BJ (cell line): Measurements from ENCODE around the gene DNMT1. TPM values are rescaled to one million over a fixed set of nuclear protein-coding genes. Genes with fewer than 3 reads are reported as not detected.

Experiments
- CTCF ChIA-PET: fragments of 350-600 bp; formaldehyde crosslinking; extraction: SDS; loops from one replicate; lab custom pipeline; 2021; ENCODE audit warnings: antibody characterized with exemption, inconsistent platforms; lab: Yijun Ruan, JAX
- POLR2A ChIA-PET: fragments of 300-600 bp; sonication (Branson Sonifier 250); formaldehyde crosslinking; extraction: SDS; loops from one replicate; lab custom pipeline; 2021; ENCODE audit warnings: antibody characterized with exemption; lab: Charles Lee
- DNase-seq: peaks from one replicate; pipeline ENCODE4 v3.0.0-alpha.2; 2011; ENCODE audit warnings: low read depth
- H3K27me3 ChIP-seq: 2 replicates; pipeline ENCODE4 v1.6.0; 2011; ENCODE audit warnings: low read length; ENCODE audit not compliant: control insufficient read depth, insufficient read depth
- H3K36me3 ChIP-seq: 2 replicates; pipeline ENCODE4 v1.5.1; 2011; ENCODE audit warnings: low read length; ENCODE audit not compliant: control insufficient read depth, insufficient read depth
- H3K4me3 ChIP-seq: 2 replicates; pipeline ENCODE4 v1.5.1; 2011; ENCODE audit warnings: low read depth, mild to moderate bottlenecking, control low read depth, low read length
- polyA plus RNA-seq: library from polyadenylated mRNA; depleted of rRNA; stranded (reverse); fragments of >200 nt; gene quantifications from 2 replicates; pipeline ENCODE4 v1.2.3, GENCODE V29; 2011
- TF ChIP-seq, protein P1 (sequence below): IDR thresholded peaks from 2 replicates; pipeline ENCODE4 v1.5.1; 2011; ENCODE audit warnings: low read depth, mild to moderate bottlenecking, control low read depth, inconsistent platforms, low read length, moderate library complexity; ENCODE audit not compliant: insufficient read depth

The DNMT1 gene
- polyA plus RNA-seq, 1 experiment, result 31.5 TPM

DNA sequence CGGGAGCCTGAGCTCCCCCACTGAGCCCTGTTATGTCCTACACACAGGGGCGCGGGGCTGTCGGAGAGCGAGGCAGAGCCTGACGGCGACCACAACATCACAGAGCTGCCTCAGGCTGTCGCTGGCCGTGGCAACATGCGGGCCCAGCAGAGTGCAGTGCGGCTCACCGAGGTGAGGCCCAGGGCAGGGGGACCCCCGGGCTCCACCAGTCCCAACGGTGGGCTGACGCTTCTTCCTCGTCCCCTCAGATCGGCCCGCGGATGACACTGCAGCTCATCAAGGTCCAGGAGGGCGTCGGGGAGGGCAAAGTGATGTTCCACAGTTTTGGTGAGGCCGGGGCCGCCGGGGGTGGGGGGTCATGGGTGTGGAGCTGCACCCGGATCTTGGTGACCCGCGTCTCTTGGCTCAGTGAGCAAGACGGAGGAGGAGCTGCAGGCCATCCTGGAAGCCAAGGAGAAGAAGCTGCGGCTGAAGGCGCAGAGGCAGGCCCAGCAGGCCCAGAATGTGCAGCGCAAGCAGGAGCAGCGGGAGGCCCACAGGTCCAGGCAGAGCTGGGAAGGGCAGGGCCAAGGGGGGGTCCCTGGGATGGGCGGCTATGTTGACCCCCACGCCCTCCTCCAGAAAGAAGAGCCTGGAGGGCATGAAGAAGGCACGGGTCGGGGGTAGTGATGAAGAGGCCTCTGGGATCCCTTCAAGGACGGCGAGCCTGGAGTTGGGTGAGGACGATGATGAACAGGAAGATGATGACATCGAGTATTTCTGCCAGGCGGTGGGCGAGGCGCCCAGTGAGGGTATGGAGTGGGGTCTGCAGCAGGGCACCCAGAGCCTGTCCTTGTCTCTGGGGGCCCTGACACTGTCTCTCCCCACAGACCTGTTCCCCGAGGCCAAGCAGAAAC, 84.4 kb downstream of the DNMT1 start:
- peaks cover 39% of the 10 kb centered on the region for H3K36me3 ChIP-seq
- DNase-seq, result no peak
- CTCF ChIA-PET, result interaction anchor here (1.0 to 2.0 kb wide), 2 partner anchors 11 to 139 kb away, joined by 4 read pairs; no protein-coding TSS in a partner anchor
- TF ChIP-seq, protein P1, sequence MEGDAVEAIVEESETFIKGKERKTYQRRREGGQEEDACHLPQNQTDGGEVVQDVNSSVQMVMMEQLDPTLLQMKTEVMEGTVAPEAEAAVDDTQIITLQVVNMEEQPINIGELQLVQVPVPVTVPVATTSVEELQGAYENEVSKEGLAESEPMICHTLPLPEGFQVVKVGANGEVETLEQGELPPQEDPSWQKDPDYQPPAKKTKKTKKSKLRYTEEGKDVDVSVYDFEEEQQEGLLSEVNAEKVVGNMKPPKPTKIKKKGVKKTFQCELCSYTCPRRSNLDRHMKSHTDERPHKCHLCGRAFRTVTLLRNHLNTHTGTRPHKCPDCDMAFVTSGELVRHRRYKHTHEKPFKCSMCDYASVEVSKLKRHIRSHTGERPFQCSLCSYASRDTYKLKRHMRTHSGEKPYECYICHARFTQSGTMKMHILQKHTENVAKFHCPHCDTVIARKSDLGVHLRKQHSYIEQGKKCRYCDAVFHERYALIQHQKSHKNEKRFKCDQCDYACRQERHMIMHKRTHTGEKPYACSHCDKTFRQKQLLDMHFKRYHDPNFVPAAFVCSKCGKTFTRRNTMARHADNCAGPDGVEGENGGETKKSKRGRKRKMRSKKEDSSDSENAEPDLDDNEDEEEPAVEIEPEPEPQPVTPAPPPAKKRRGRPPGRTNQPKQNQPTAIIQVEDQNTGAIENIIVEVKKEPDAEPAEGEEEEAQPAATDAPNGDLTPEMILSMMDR, result no peak
- H3K27me3 ChIP-seq, result no peaks in the 10 kb centered on the region
- no peak overlapping the region for H3K4me3 ChIP-seq
- POLR2A ChIA-PET, result no interaction called here

DNA sequence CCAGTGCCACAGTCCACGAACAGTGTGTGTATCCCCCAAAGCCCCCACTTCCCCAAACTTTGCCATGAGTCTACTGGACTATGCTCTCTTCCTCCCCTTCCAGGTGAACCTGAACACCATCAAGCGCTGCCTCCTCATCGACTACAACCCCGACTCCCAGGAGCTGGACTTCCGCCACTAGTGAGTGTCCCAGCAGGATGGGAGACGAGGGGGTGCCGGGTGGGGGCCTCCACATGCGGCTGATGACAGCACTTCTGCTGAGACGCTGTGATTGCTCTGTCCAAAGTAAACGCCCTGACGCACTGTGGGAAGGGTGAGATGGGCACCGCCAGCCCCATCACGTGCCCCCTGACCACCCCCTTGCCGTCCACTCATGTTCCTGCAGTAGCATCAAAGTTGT, 85.2 kb downstream of the DNMT1 start:
- DNase-seq, result no peak
- H3K36me3 ChIP-seq, result peaks cover 35% of the 10 kb centered on the region
- CTCF ChIA-PET, result interaction anchor here (1.0 to 2.0 kb wide), 2 partner anchors 10 to 140 kb away, joined by 4 read pairs; no protein-coding TSS in a partner anchor
- H3K27me3 ChIP-seq, result no peaks in the 10 kb centered on the region
- POLR2A ChIA-PET, result no interaction called here
- TF ChIP-seq, protein P1, result no peak
- no peak overlapping the region for H3K4me3 ChIP-seq

DNA sequence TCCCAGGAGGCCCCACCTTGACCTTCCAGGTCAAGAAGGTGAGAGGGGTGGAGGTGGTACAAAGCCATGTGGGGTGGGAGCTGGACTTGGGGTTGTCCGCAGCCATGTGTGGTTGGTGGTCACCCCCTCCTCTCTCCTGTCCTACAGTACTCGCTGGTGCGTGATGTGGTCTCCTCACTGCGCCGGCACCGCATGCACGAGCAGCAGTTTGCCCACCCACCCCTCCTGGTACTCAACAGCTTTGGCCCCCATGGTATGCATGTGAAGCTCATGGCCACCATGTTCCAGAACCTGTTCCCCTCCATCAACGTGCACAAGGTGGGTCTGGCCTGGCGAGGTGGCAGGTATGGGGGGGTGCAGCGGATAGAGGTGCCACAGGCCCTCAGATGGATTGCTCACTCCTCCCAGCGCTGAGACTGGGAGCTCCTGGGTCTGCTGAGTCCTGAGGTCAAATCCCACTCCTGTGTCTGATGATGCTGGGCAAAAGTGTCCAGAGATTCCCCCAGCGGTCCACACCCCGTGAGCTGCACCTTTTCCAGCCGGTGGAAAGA, 86.9 kb downstream of the DNMT1 start:
- TF ChIP-seq, protein P1, result no peak
- Histone ChIP-seq H3K36me3 (peaks cover 31% of the 10 kb centered on the region), H3K27me3 (no peaks in the 10 kb centered on the region), H3K4me3 (no peak overlapping the region)
- CTCF ChIA-PET, result interaction anchor here (1.2 to 3.1 kb wide), 2 partner anchors 13 to 142 kb away, joined by 5 to 18 read pairs; no protein-coding TSS in a partner anchor
- DNase-seq, result no peak
- POLR2A ChIA-PET, result interaction anchor here (0.5 kb wide), 1 partner anchor 36 kb away, joined by 20 read pairs; no protein-coding TSS in a partner anchor

DNA sequence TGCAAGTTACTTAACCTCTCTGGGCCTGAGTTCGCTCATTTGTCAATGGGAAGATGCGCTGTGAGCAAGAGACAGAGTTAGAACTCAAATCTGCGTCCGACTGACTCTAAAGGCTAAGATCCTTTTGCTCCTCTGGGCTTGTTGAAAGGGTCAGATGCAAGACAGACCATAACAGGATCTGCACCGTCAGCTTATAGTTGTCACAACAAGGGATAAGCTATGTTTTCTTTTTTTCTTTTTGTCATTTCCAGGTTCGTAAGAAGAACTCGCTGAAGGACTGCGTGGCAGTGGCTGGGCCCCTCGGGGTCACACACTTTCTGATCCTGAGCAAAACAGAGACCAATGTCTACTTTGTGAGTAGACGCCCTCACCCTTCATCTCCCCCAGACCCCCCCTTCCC, 87.5 kb downstream of the DNMT1 start:
- Histone ChIP-seq H3K27me3 (no peaks in the 10 kb centered on the region), H3K4me3 (peak overlapping the region; percentile 95), H3K36me3 (peaks cover 31% of the 10 kb centered on the region)
- DNase-seq, result no peak
- ChIA-PET CTCF (interaction anchor here (0.6 to 3.1 kb wide), 4 partner anchors 13 to 296 kb away, joined by 3 to 18 read pairs (median 4); partner anchors contain the start of gene CDC37), POLR2A (no interaction called here)
- TF ChIP-seq, protein P1, result no peak
